AG04449 (cell line): ENCODE data around the gene KISS1R.
A peak's percentile ranks its signal among the peaks of the same experiment; 100 is the strongest.
"Not testable (repeated sequence)": the region's sequence is repeated elsewhere in the genome, so short reads cannot be mapped to it uniquely, and the experiment has no call there.

ENCODE experiments used
- CTCF ChIA-PET: fragments of 350-600 bp; formaldehyde crosslinking; extraction: SDS; loops from one replicate; lab custom pipeline; 2021; ENCODE audit warnings: antibody characterized with exemption; lab: Yijun Ruan, JAX
- POLR2A ChIA-PET: fragments of 400-600, 350-600 bp; formaldehyde crosslinking; extraction: SDS; loops from one replicate; lab custom pipeline; 2020; ENCODE audit warnings: antibody characterized with exemption, inconsistent platforms; lab: Yijun Ruan, JAX
- DNase-seq: peaks from one replicate; pipeline ENCODE4 v3.0.0-alpha.2; 2010; ENCODE audit warnings: low read depth, low spot score
- H3K4me3 ChIP-seq: 2 replicates; pipeline ENCODE4 v1.5.1; 2011; ENCODE audit warnings: low read depth, mild to moderate bottlenecking, control low read depth, low read length
- TF ChIP-seq, protein P1 (sequence below): IDR thresholded peaks from one replicate; pipeline ENCODE4 v1.5.1; 2011; ENCODE audit warnings: mild to moderate bottlenecking, moderate library complexity, low read length, control low read depth, inconsistent platforms; ENCODE audit not compliant: insufficient read depth; ENCODE audit errors: missing control alignments

Gene KISS1R

DNA sequence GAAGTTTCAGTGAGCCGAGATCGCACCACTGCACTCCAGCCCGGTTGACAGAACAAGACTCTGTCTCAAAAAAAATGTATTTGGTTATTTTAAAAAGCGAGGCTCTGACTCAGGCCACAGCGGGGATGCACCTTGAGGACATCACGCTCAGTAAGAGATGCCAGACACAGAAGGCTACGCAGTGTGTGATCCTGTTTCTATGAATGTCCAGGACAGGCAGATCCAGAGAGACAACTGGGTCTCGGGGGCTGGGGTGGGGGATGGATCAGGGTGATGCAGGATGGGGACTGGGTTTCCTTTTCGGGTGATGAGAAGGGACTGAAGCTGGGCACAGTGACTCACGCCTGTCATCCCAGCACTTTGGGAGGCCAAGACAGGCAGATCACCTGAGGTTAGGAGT lies 29.5 kb upstream of the KISS1R start:
- TF ChIP-seq, protein P1, sequence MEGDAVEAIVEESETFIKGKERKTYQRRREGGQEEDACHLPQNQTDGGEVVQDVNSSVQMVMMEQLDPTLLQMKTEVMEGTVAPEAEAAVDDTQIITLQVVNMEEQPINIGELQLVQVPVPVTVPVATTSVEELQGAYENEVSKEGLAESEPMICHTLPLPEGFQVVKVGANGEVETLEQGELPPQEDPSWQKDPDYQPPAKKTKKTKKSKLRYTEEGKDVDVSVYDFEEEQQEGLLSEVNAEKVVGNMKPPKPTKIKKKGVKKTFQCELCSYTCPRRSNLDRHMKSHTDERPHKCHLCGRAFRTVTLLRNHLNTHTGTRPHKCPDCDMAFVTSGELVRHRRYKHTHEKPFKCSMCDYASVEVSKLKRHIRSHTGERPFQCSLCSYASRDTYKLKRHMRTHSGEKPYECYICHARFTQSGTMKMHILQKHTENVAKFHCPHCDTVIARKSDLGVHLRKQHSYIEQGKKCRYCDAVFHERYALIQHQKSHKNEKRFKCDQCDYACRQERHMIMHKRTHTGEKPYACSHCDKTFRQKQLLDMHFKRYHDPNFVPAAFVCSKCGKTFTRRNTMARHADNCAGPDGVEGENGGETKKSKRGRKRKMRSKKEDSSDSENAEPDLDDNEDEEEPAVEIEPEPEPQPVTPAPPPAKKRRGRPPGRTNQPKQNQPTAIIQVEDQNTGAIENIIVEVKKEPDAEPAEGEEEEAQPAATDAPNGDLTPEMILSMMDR, result no peak
- CTCF ChIA-PET, result no interaction called here

DNA sequence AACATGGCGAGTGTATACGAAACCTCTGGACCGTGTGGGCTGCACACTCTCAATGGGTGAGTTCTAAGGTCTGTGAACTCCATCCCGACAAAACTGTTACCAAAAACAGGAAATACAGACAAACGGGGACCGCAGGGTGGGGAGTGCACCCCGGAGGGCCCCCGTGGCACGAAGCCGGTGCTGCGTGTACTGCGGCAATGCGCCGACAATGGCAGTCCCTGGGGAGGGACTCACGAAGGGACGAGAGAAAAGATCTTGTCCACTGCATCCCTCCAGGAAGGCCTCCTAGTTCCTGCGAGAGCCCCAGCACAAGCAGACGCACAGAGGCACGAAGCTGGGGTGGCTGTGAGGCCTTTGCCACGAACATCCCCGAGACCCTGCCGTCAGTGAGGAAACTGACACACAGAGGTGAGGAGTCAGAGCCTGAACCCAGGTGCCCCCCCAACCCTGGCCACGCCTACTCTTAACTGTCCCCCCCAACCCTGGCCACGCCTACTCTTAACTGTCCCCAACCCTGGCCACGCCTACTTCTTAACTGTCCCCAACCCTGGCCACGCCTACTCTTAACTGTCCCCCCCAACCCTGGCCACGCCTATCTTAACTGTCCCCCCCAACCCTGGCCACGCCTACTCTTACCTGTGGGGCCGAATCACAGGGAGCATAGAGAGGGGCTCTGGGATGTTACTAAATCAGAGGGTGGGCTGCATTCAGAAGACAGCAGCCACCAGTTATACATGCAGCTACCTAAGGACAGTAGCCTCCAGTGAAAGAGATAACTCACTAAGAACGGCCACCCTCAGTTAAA lies 28.4 kb upstream of the KISS1R start:
- no peak for DNase-seq
- POLR2A ChIA-PET, result no interaction called here
- TF ChIP-seq, protein P1, result no peak
- no peak overlapping the region for H3K4me3 ChIP-seq
- CTCF ChIA-PET, result no interaction called here

More for the DNA sequence above, 29.5 kb upstream of the KISS1R start:
- H3K4me3 ChIP-seq, result no peak overlapping the region
- no peak for DNase-seq
- POLR2A ChIA-PET, result no interaction called here

DNA sequence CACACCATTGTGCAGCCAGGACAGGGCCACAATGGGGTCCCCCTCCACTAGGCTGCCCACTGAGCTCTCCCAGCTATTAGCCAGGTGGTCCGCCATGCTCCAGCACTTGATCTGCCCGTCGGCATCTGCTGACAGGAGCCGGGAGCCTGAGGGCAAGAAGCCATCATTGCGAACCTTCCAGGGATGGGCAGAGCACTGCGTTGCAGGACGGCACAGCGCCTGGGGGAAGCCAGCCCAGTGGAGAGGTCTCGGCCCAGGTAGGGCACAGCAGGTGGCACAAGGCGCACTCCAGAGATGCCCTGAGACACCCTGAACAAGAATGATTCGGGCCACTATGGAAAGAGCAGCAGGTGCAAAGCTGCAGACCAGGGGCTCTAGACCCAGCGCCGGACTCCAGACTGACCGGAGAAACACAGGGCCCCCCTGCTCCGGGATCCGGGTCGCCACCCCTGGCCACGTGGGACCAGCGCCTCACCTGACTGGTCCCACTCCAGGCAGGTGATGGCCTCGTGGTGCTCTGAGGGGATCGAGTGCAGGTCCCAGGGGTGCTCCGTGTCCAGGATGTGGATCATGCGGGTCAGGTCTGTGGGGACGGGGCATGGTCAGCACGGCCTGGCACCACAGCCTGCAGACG lies 27.4 kb upstream of the KISS1R start:
- H3K4me3 ChIP-seq, result no peak overlapping the region
- TF ChIP-seq, protein P1, result no peak
- POLR2A ChIA-PET, result no interaction called here
- DNase-seq, result no peak
- CTCF ChIA-PET, result no interaction called here

DNA sequence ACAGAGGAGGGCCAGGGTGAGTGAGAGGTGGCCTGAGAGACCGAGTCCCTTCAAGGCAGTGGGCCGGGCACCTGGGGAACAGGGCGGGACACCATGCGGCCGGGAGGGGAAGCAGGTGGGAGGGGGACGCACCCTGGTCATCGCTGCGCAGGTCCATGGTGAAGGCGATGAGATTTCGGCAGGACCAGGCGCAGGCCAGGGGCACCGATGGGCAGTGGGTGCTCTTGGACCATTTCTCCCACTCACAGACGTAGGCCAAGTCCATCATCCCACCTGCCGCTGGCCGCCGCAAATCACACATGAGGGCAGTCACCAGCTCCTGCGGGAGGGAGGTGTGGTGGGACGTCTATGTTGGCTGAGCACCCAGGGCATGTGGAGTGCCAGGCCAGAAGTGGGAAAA lies 26.3 kb upstream of the KISS1R start:
- ChIA-PET POLR2A (no interaction called here), CTCF (no interaction called here)

DNA sequence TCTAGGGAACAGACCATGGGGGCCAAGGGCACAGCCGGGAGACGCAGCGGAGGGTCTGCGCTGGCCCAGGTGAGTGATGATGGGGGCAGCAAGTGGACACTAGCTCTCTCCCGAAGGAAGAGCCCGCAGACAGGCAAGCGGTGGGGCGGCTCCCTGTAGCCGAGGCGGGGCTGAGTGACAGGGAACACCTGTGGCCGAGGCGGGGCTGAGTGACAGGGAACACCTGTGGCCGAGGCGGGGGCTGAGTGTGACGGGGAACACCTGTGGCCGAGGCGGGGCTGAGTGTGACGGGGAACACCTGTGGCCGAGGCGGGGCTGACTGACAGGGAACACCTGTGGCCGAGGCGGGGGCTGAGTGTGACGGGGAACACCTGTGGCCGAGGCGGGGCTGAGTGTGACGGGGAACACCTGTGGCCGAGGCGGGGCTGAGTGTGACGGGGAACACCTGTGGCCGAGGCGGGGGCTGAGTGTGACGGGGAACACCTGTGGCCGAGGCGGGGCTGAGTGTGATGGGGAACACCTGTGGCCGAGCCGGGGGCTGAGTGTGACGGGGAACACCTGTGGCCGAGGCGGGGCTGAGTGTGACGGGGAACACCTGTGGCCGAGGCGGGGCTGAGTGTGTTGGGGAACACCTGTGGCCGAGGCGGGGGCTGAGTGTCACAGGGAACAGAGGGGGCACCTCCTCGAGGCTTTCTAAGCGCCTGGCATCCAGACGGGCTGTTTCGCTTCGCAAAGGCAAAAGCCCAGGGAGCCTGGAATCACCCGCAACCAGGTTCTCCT lies 25.5 kb upstream of the KISS1R start:
- not testable (repeated sequence) for DNase-seq
- POLR2A ChIA-PET, result interaction anchor here (2.1 kb wide), 1 partner anchor 13 kb away, joined by 7 read pairs; no protein-coding TSS in a partner anchor
- peak overlapping the region; percentile 80 for H3K4me3 ChIP-seq

More for the DNA sequence above, 26.3 kb upstream of the KISS1R start:
- TF ChIP-seq, protein P1, result no peak
- no peak for DNase-seq
- no peak overlapping the region for H3K4me3 ChIP-seq

DNA sequence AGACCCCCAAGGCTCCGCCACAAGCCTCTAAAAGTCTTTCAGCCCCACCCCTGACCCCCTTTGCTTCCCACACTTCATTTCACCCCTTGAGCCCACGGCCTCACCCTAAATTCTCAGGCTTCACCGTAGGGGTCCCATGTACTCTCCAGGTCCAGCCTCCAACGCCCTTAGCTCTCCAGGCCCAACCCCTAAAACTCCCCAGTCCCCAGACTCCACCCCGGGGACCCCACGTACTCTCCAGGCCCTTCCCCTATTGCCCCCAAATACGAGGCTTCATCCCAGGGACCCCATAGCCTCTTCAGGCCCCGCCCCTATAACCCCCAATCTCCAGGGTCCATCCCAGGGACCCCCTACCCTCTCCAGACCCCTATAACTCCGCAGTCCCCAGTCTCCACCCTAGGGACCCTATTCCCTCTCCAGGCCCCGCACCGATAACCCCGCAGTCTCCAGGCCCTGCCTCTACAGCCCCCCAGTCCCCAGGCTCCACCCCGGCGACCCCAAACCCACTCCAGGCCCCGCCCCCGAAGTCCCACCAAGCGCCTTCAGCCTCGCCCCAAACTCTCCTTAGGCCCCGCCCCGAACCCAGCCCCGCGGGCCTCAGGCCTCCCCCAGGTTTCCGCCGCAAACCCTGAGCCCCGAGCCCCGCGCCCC lies 24.8 kb upstream of the KISS1R start:
- POLR2A ChIA-PET, result interaction anchor here (2.1 kb wide), 1 partner anchor 13 kb away, joined by 7 read pairs; no protein-coding TSS in a partner anchor
- CTCF ChIA-PET, result interaction anchor here (1.0 to 1.8 kb wide), 3 partner anchors 15 to 36 kb away, joined by 3 to 8 read pairs (median 3); no protein-coding TSS in a partner anchor
- no peak for DNase-seq
- H3K4me3 ChIP-seq, result peak overlapping the region; percentile 80
- TF ChIP-seq, protein P1, result no peak

More for the DNA sequence above, 25.5 kb upstream of the KISS1R start:
- CTCF ChIA-PET, result interaction anchor here (1.5 kb wide), 1 partner anchor 16 kb away, joined by 3 read pairs; no protein-coding TSS in a partner anchor
